ENCODE results near the gene LGMN. TPM values are rescaled to one million over a fixed set of nuclear protein-coding genes. Genes with fewer than 3 reads are reported as not detected.

Gene LGMN
- total RNA-seq, 2 experiments from 2014 or later = 2.1 to 3.7 TPM

Other genes starting within 250 kb of the LGMN start
- 10 to 100 TPM; 59.2 to 59.6 TPM for gene RIN3, start 234.8 kb downstream of the LGMN start, total RNA-seq
- 10 to 100 TPM; 14.6 to 15.9 TPM for gene GOLGA5, start 45.7 kb upstream of the LGMN start, total RNA-seq
- not detected for gene CHGA, start 174.5 kb upstream of the LGMN start, total RNA-seq